ENCODE measurements around the gene CGB2. TPM values are rescaled to one million over a fixed set of nuclear protein-coding genes. Genes with fewer than 3 reads are reported as not detected.

The CGB2 gene
- total and polyA plus RNA-seq, 4 donors = 1.1 TPM; not detected in 3

GRCh38 chr19:49080392-49080791 is 48.7 kb downstream of the CGB2 start:
- Histone ChIP-seq H3K27me3 (ENCODE audit: control insufficient read depth in 1 of 2, insufficient read depth in 2 of 2, low read length in 1 of 2) (no peaks in the 10 kb centered on the region), H3K4me1 (ENCODE audit: control insufficient read depth in 1 of 2, insufficient read depth in 2 of 2, low read length in 2 of 2) (no peaks in the 10 kb centered on the region), H3K36me3 (ENCODE audit: control insufficient read depth in 1 of 2, insufficient read depth in 2 of 2, low read length in 1 of 2) (no peaks in the 10 kb centered on the region), H3K9me3 (ENCODE audit: control insufficient read depth, low read length) (no peaks in the 10 kb centered on the region), H3K27ac (ENCODE audit: low read depth in 1 of 2, low read length in 2 of 2) (no peak overlapping the region), H3K4me3 (ENCODE audit: low read length in 2 of 2) (no peak overlapping the region)
- ATAC-seq (ENCODE audit: low FRiP score) (no peak), DNase-seq (no peak)
- 77 to 90% methylated on average over 4 of the region's 4 CpGs for WGBS, 2 donors
- intact Hi-C loops (cut with DNase I) = no loop called here

GRCh38 chr19:49081273-49081672 is 49.6 kb downstream of the CGB2 start:
- 77 to 84% methylated on average over 1 of the region's 1 CpG for WGBS, 2 donors
- H3K4me1 ChIP-seq (ENCODE audit: control insufficient read depth in 1 of 2, insufficient read depth in 2 of 2, low read length in 2 of 2) = no peaks in the 10 kb centered on the region
- H3K36me3 ChIP-seq (ENCODE audit: control insufficient read depth in 1 of 2, insufficient read depth in 2 of 2, low read length in 1 of 2) = no peaks in the 10 kb centered on the region
- DNase-seq = no peak
- H3K27ac ChIP-seq (ENCODE audit: low read depth in 1 of 2, low read length in 2 of 2) = no peak overlapping the region
- H3K27me3 ChIP-seq (ENCODE audit: control insufficient read depth in 1 of 2, insufficient read depth in 2 of 2, low read length in 1 of 2) = no peaks in the 10 kb centered on the region
- H3K4me3 ChIP-seq (ENCODE audit: low read length in 2 of 2) = no peak overlapping the region
- H3K9me3 ChIP-seq (ENCODE audit: control insufficient read depth, low read length) = no peaks in the 10 kb centered on the region
- intact Hi-C loops (cut with DNase I) = no loop called here
- ATAC-seq (ENCODE audit: low FRiP score) = no peak

Small RNAs within 50 kb of the gene (microRNA-seq; reads per million reads assigned to microRNA genes)
- gene MIR6798 = 0 reads per million in 2 donors

Other genes with a start within 250 kb of the CGB2 start
- 10 to 100 TPM; 22.4 to 29.5 TPM for gene BCAT2, start 220.9 kb upstream of the CGB2 start, total RNA-seq
- gene BCAT2, start 220.9 kb upstream of the CGB2 start, polyA plus RNA-seq = 10 to 100 TPM; 22.5 to 61.6 TPM
- gene HSD17B14, start 195.4 kb upstream of the CGB2 start, total RNA-seq = 10 to 100 TPM; 13.7 to 16.1 TPM
- gene HSD17B14, start 195.4 kb upstream of the CGB2 start, polyA plus RNA-seq = 10 to 100 TPM; 14.3 to 18.9 TPM
- gene PLEKHA4, start 163.3 kb upstream of the CGB2 start, total RNA-seq = 10 to 100 TPM; 94.9 to 97.2 TPM
- 100 to 1,000 TPM; 193 to 223 TPM for gene PLEKHA4, start 163.3 kb upstream of the CGB2 start, polyA plus RNA-seq
- gene PPP1R15A, start 159.5 kb upstream of the CGB2 start, total RNA-seq = 100 to 1,000 TPM in 1 of 2 donors, 10 to 100 TPM in 1; 57.2 to 182 TPM
- gene PPP1R15A, start 159.5 kb upstream of the CGB2 start, polyA plus RNA-seq = 10 to 100 TPM; 64.9 to 95.4 TPM
- gene TULP2, start 133.1 kb upstream of the CGB2 start, total RNA-seq = 1 to 10 TPM in 1 of 2 donors, under 1 TPM in 1; 0.84 to 1.3 TPM
- gene TULP2, start 133.1 kb upstream of the CGB2 start, polyA plus RNA-seq = not detected
- gene NUCB1, start 131.6 kb upstream of the CGB2 start, total RNA-seq = 100 to 1,000 TPM; 276 to 380 TPM
- 100 to 1,000 TPM in 1 of 2 donors, 10 to 100 TPM in 1; 82.9 to 375 TPM for gene NUCB1, start 131.6 kb upstream of the CGB2 start, polyA plus RNA-seq
- under 1 TPM in 1 of 2 donors, not detected in 1; 0.84 TPM for gene DHDH, start 98.2 kb upstream of the CGB2 start, total RNA-seq
- gene DHDH, start 98.2 kb upstream of the CGB2 start, polyA plus RNA-seq = 1 to 10 TPM in 1 of 2 donors, not detected in 1; 1.3 TPM
- 10 to 100 TPM; 69.6 to 79.9 TPM for gene BAX, start 77.0 kb upstream of the CGB2 start, total RNA-seq
- 10 to 100 TPM; 81.4 to 83.9 TPM for gene BAX, start 77.0 kb upstream of the CGB2 start, polyA plus RNA-seq
- gene FTL, start 66.6 kb upstream of the CGB2 start, total RNA-seq = 1,000 to 10,000 TPM; 3,184 to 3,823 TPM
- over 10,000 TPM in 1 of 2 donors, 1,000 to 10,000 TPM in 1; 6,798 to 17,889 TPM for gene FTL, start 66.6 kb upstream of the CGB2 start, polyA plus RNA-seq
- 10 to 100 TPM; 47.5 to 61.9 TPM for gene GYS1, start 38.6 kb upstream of the CGB2 start, total RNA-seq
- 10 to 100 TPM; 21.5 to 31.7 TPM for gene GYS1, start 38.6 kb upstream of the CGB2 start, polyA plus RNA-seq
- gene RUVBL2, start 38.0 kb upstream of the CGB2 start, total RNA-seq = 10 to 100 TPM; 28.9 to 42.1 TPM
- 10 to 100 TPM; 34.6 to 62.2 TPM for gene RUVBL2, start 38.0 kb upstream of the CGB2 start, polyA plus RNA-seq
- gene LHB, start 14.8 kb upstream of the CGB2 start, total RNA-seq = under 1 TPM in 1 of 2 donors, not detected in 1; 0.84 TPM
- 1 to 10 TPM; 1.8 to 2.2 TPM for gene LHB, start 14.8 kb upstream of the CGB2 start, polyA plus RNA-seq
- not detected for gene CGB3, start 7.6 kb upstream of the CGB2 start, total RNA-seq
- gene CGB3, start 7.6 kb upstream of the CGB2 start, polyA plus RNA-seq = not detected
- not detected for gene CGB1, start 5.0 kb downstream of the CGB2 start, total RNA-seq
- gene CGB1, start 5.0 kb downstream of the CGB2 start, polyA plus RNA-seq = not detected
- not detected for gene CGB5, start 12.0 kb downstream of the CGB2 start, total RNA-seq
- gene CGB5, start 12.0 kb downstream of the CGB2 start, polyA plus RNA-seq = not detected
- gene CGB8, start 17.2 kb downstream of the CGB2 start, total RNA-seq = not detected
- gene CGB8, start 17.2 kb downstream of the CGB2 start, polyA plus RNA-seq = not detected
- not detected for gene CGB7, start 25.9 kb downstream of the CGB2 start, total RNA-seq
- gene CGB7, start 25.9 kb downstream of the CGB2 start, polyA plus RNA-seq = not detected
- not detected for gene NTF4, start 32.9 kb downstream of the CGB2 start, total RNA-seq
- not detected for gene NTF4, start 32.9 kb downstream of the CGB2 start, polyA plus RNA-seq
- gene KCNA7, start 40.8 kb downstream of the CGB2 start, total RNA-seq = not detected
- gene KCNA7, start 40.8 kb downstream of the CGB2 start, polyA plus RNA-seq = not detected
- gene SNRNP70, start 53.6 kb downstream of the CGB2 start, total RNA-seq = 100 to 1,000 TPM; 170 to 249 TPM
- 100 to 1,000 TPM in 1 of 2 donors, 10 to 100 TPM in 1; 54.5 to 694 TPM for gene SNRNP70, start 53.6 kb downstream of the CGB2 start, polyA plus RNA-seq
- 1 to 10 TPM; 8.4 to 9.7 TPM for gene LIN7B, start 82.5 kb downstream of the CGB2 start, total RNA-seq
- 10 to 100 TPM in 1 of 2 donors, 1 to 10 TPM in 1; 7.6 to 24.1 TPM for gene LIN7B, start 82.5 kb downstream of the CGB2 start, polyA plus RNA-seq
- gene C19orf73, start 87.3 kb downstream of the CGB2 start, total RNA-seq = under 1 TPM; 0.49 to 0.72 TPM
- gene C19orf73, start 87.3 kb downstream of the CGB2 start, polyA plus RNA-seq = 1 to 10 TPM; 1.0 to 5.4 TPM
- gene PPFIA3, start 87.7 kb downstream of the CGB2 start, total RNA-seq = 1 to 10 TPM; 4.2 to 8.0 TPM
- 1 to 10 TPM; 2.0 to 4.1 TPM for gene PPFIA3, start 87.7 kb downstream of the CGB2 start, polyA plus RNA-seq
- 1 to 10 TPM; 2.5 to 4.8 TPM for gene HRC, start 123.5 kb downstream of the CGB2 start, total RNA-seq
- 1 to 10 TPM in 1 of 2 donors, under 1 TPM in 1; 0.74 to 9.3 TPM for gene HRC, start 123.5 kb downstream of the CGB2 start, polyA plus RNA-seq
- 10 to 100 TPM; 41.9 to 57.1 TPM for gene TRPM4, start 125.9 kb downstream of the CGB2 start, total RNA-seq
- 10 to 100 TPM; 21.3 to 59.1 TPM for gene TRPM4, start 125.9 kb downstream of the CGB2 start, polyA plus RNA-seq

Measured in aorta (tissue), 5 donors.